NT2/D1 (cell line): ENCODE results near the gene CCDC78.

Experiments used
- SUZ12 ChIP-seq: IDR thresholded peaks from 2 replicates; pipeline ENCODE4 v1.6.1; 2011; ENCODE audit not compliant: insufficient read length, insufficient read depth; ENCODE audit errors: extremely low read depth
- YY1 ChIP-seq: IDR thresholded peaks from 2 replicates; pipeline ENCODE4 v1.6.1; 2011; ENCODE audit not compliant: insufficient read length, insufficient read depth
- ZNF274 ChIP-seq: IDR thresholded peaks from 2 replicates; pipeline ENCODE4 v1.6.1; 2011; ENCODE audit warnings: mild to moderate bottlenecking, low read depth, low read length

DNA sequence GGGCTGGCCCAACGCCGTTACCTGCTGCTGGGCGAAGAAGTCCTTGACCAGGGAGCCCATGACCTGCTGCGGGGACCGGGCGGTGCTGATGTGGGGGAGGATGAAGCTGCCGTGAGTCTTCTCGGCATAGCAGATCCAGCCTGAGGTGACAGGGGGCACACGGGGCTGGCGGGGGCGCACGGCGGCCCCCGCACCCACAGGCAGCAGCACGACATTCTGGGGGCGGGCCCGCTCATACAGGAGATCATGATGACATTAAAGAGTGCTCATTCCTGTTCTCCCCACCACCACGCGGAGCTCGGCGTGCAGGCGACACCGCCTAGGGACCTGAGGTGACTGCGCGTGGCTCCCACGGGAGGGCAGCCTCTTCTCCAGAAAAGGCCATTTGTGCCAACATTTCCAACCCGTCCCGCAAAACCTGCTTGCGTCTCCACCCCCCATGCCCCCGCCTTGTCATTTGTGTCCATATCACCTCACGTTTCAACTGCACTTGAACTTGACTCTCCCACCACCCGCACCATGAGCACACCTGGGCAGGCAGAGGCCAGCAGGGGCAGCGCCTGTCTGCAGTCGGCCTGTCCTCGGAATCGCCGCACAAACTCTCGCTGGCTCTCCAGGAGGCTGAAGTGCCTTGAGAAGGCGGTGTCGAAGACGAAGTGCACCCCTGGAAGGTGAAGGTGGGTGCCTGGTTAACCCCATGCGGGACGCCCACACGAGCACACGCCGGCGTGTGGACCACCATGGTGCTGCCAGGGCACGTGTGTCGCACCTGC, 8.2 kb upstream of the CCDC78 start:
- no peak for TF ChIP-seq YY1
- TF ChIP-seq SUZ12, result no peak
- no peak for TF ChIP-seq ZNF274
